ENCODE results near the gene HOXA13. TPM values are rescaled to one million over a fixed set of nuclear protein-coding genes. Genes with fewer than 3 reads are reported as not detected.
A peak's percentile ranks its signal among the peaks of the same experiment; 100 is the strongest.

Gene HOXA13
- total RNA-seq, 4 donors from 2014 or later: 0.82 to 2.4 (median 1.7) TPM

GRCh38 chr7:27161721-27162560, 38.0 kb downstream of the HOXA13 start:
- intact Hi-C loops (cut with DNase I; ENCODE audit: low total_unique reads): loop anchor here (1.0 to 10.0 kb wide), 5 partner anchors 309 to 1397 kb away; no protein-coding TSS in a partner anchor
- H3K9me3 ChIP-seq: no peaks in the 10 kb centered on the region
- in situ Hi-C loops (cut with MboI; ENCODE audit: low sequenced_read_pairs in 4 of 4): loop anchor here in 1 of 4 donors (10.0 to 25.0 kb wide), 2 partner anchors 950 to 1297 kb away; partner anchors contain the start of genes CBX3 and HNRNPA2B1
- H3K4me1 ChIP-seq: peaks cover 12 to 30% of the 10 kb centered on the region in 2 donors
- H3K27me3 ChIP-seq: no peaks in the 10 kb centered on the region
- no peak overlapping the region for H3K4me3 ChIP-seq
- H3K36me3 ChIP-seq: no peaks in the 10 kb centered on the region
- DNase-seq: peak in 1 of 2 donors; percentile 15
- peak overlapping the region in 2 of 4 donors; percentile 3 to 27 for H3K27ac ChIP-seq
- TF ChIP-seq POLR2A (IDR thresholded peaks at IDR 0.05): no peak
- TF ChIP-seq CTCF (IDR thresholded peaks at IDR 0.05 in 4 of 5, conservative IDR thresholded peaks at IDR 0.05 in 1 of 5): no peak
- ATAC-seq: no peak

GRCh38 chr7:27161214-27161720, 38.6 kb downstream of the HOXA13 start:
- no peak for TF ChIP-seq CTCF (IDR thresholded peaks at IDR 0.05 in 4 of 5, conservative IDR thresholded peaks at IDR 0.05 in 1 of 5)
- TF ChIP-seq POLR2A (IDR thresholded peaks at IDR 0.05): no peak
- ATAC-seq (no peak), DNase-seq (peak in 1 of 2 donors; percentile 28)
- H3K36me3 ChIP-seq: no peaks in the 10 kb centered on the region
- in situ Hi-C loops (cut with MboI; ENCODE audit: low sequenced_read_pairs in 4 of 4) (loop anchor here in 1 of 4 donors (10.0 to 25.0 kb wide), 2 partner anchors 949 to 1296 kb away; partner anchors contain the start of genes CBX3 and HNRNPA2B1), intact Hi-C loops (cut with DNase I; ENCODE audit: low total_unique reads) (loop anchor here (1.0 to 10.0 kb wide), 5 partner anchors 308 to 1396 kb away; no protein-coding TSS in a partner anchor)
- no peaks in the 10 kb centered on the region for H3K27me3 ChIP-seq
- H3K27ac ChIP-seq: peak overlapping the region; percentile 65 to 88 (median 81)
- peak overlapping the region; percentile 60 to 80 (median 72) for H3K4me3 ChIP-seq
- peaks cover 12 to 25% of the 10 kb centered on the region in 2 donors for H3K4me1 ChIP-seq
- no peaks in the 10 kb centered on the region for H3K9me3 ChIP-seq

- Histone ChIP-seq H3K9me3 (no peaks in the 10 kb centered on the region), H3K4me3 (peak overlapping the region; percentile 60 to 80 (median 72)), H3K27me3 (no peaks in the 10 kb centered on the region), H3K36me3 (no peaks in the 10 kb centered on the region), H3K27ac (peak overlapping the region; percentile 65 to 88 (median 81)), H3K4me1 (peaks cover 12 to 23% of the 10 kb centered on the region in 2 donors)
- DNase-seq (peak in 1 of 2 donors; percentile 85), ATAC-seq (peak; percentile 32 to 47)
- in situ Hi-C loops (cut with MboI; ENCODE audit: low sequenced_read_pairs in 4 of 4): loop anchor here in 1 of 4 donors (10.0 to 25.0 kb wide), 2 partner anchors 948 to 1296 kb away; partner anchors contain the start of genes CBX3 and HNRNPA2B1
- intact Hi-C loops (cut with DNase I; ENCODE audit: low total_unique reads): loop anchor here (1.0 to 10.0 kb wide), 5 partner anchors 307 to 1396 kb away; no protein-coding TSS in a partner anchor
- TF ChIP-seq CTCF (IDR thresholded peaks at IDR 0.05 in 4 of 5, conservative IDR thresholded peaks at IDR 0.05 in 1 of 5) (peak; percentile 99 to 100 (median 100)), POLR2A (IDR thresholded peaks at IDR 0.05) (no peak)
Observed at GRCh38 chr7:27160546-27161213, 39.2 kb downstream of the HOXA13 start.

GRCh38 chr7:27160145-27160545, 39.7 kb downstream of the HOXA13 start:
- Histone ChIP-seq H3K4me1 (peaks cover 16 to 28% of the 10 kb centered on the region in 2 donors), H3K27me3 (no peaks in the 10 kb centered on the region), H3K27ac (peak overlapping the region; percentile 65 to 88 (median 81)), H3K9me3 (no peaks in the 10 kb centered on the region), H3K36me3 (no peaks in the 10 kb centered on the region), H3K4me3 (peak overlapping the region; percentile 60 to 80 (median 72))
- intact Hi-C loops (cut with DNase I; ENCODE audit: low total_unique reads) (loop anchor here (5.0 to 10.0 kb wide), 2 partner anchors 1208 to 1395 kb away; no protein-coding TSS in a partner anchor), in situ Hi-C loops (cut with MboI; ENCODE audit: low sequenced_read_pairs in 4 of 4) (loop anchor here in 1 of 4 donors (10.0 to 25.0 kb wide), 2 partner anchors 948 to 1295 kb away; partner anchors contain the start of genes CBX3 and HNRNPA2B1)
- no peak for ATAC-seq
- DNase-seq: peak in 1 of 2 donors; percentile 12
- no peak for TF ChIP-seq CTCF (IDR thresholded peaks at IDR 0.05 in 4 of 5, conservative IDR thresholded peaks at IDR 0.05 in 1 of 5)
- no peak for TF ChIP-seq POLR2A (IDR thresholded peaks at IDR 0.05)
